PFSK-1 (cell line): ENCODE results near the gene RGS7.

Source experiments
- FOXP2 ChIP-seq: optimal IDR thresholded peaks from 2 replicates; pipeline ENCODE3; 2011; ENCODE audit warnings: borderline replicate concordance, control low read depth, inconsistent platforms; ENCODE audit not compliant: insufficient read depth; ENCODE audit errors: extremely low read length, extremely low read depth
- POLR2AphosphoS5 ChIP-seq: IDR thresholded peaks from 2 replicates; pipeline ENCODE4 v1.6.1; 2012; ENCODE audit warnings: low read depth, mild to moderate bottlenecking, control low read depth, low read length, moderate library complexity
- TAF1 ChIP-seq: IDR thresholded peaks from 2 replicates; pipeline ENCODE4 v1.6.1; 2012; ENCODE audit warnings: low read length, control low read depth, borderline replicate concordance; ENCODE audit not compliant: insufficient read depth
- TF ChIP-seq, protein P1 (sequence below), 2 experiments: IDR thresholded peaks; 2 replicates each; pipeline versions ENCODE4 v1.6.1 to v1.8.0; 2011 to 2012; ENCODE audit warnings: low read depth in 2 of 2, low read length in 2 of 2, control low read depth in 1 of 2, inconsistent platforms in 1 of 2, mild to moderate bottlenecking in 1 of 2, moderate library complexity in 1 of 2; ENCODE audit not compliant: insufficient read depth in 1 of 2

- no peak for TF ChIP-seq FOXP2
- TF ChIP-seq TAF1, result no peak
- TF ChIP-seq, protein P1, sequence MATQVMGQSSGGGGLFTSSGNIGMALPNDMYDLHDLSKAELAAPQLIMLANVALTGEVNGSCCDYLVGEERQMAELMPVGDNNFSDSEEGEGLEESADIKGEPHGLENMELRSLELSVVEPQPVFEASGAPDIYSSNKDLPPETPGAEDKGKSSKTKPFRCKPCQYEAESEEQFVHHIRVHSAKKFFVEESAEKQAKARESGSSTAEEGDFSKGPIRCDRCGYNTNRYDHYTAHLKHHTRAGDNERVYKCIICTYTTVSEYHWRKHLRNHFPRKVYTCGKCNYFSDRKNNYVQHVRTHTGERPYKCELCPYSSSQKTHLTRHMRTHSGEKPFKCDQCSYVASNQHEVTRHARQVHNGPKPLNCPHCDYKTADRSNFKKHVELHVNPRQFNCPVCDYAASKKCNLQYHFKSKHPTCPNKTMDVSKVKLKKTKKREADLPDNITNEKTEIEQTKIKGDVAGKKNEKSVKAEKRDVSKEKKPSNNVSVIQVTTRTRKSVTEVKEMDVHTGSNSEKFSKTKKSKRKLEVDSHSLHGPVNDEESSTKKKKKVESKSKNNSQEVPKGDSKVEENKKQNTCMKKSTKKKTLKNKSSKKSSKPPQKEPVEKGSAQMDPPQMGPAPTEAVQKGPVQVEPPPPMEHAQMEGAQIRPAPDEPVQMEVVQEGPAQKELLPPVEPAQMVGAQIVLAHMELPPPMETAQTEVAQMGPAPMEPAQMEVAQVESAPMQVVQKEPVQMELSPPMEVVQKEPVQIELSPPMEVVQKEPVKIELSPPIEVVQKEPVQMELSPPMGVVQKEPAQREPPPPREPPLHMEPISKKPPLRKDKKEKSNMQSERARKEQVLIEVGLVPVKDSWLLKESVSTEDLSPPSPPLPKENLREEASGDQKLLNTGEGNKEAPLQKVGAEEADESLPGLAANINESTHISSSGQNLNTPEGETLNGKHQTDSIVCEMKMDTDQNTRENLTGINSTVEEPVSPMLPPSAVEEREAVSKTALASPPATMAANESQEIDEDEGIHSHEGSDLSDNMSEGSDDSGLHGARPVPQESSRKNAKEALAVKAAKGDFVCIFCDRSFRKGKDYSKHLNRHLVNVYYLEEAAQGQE (IDR thresholded peaks at IDR 0.05; ENCODE audit: insufficient read depth in 1 of 2, low read depth in 2 of 2, low read length in 2 of 2), result no peak
- TF ChIP-seq POLR2AphosphoS5, result no peak
Measured at GRCh38 chr1:241118049-241118448, 239.0 kb downstream of the RGS7 start.
